Keratinocyte (primary cell): Measurements from ENCODE around the gene SHISA4. TPM values are rescaled to one million over a fixed set of nuclear protein-coding genes. Genes with fewer than 3 reads are reported as not detected.

Experiments
- DNase-seq: peaks from one replicate; pipeline ENCODE4 v3.0.0-alpha.2; 2011; ENCODE audit warnings: low read depth, missing footprints, low spot score
- FAIRE-seq: peaks from 2 replicates; lab custom pipeline; 2011; peaks lifted over from hg19 to GRCh38; lab: Jason Lieb, UNC
- H2AFZ ChIP-seq: 2 replicates; pipeline ENCODE4 v1.6.0; 2012; ENCODE audit warnings: low read length, control low read depth, inconsistent platforms; ENCODE audit not compliant: control insufficient read depth
- H3K27ac ChIP-seq: 2 replicates; pipeline ENCODE4 v1.5.1; 2011; ENCODE audit warnings: low read length; ENCODE audit not compliant: control insufficient read depth, insufficient read depth
- H3K27me3 ChIP-seq: 3 replicates; pipeline ENCODE4 v1.6.0; 2011; ENCODE audit warnings: low read length; ENCODE audit not compliant: control insufficient read depth, insufficient read depth; ENCODE audit errors: extremely low read depth
- H3K36me3 ChIP-seq, 2 experiments: 2 replicates in 1 of 2; 3 replicates in 1 of 2; pipeline ENCODE4 v1.5.1; 2011; ENCODE audit warnings: low read length in 2 of 2, mild to moderate bottlenecking in 1 of 2; ENCODE audit not compliant: control insufficient read depth in 2 of 2, insufficient read depth in 2 of 2; ENCODE audit errors: extremely low read depth in 1 of 2
- H3K4me1 ChIP-seq: 3 replicates; pipeline ENCODE4 v1.5.1; 2011; ENCODE audit warnings: low read length; ENCODE audit not compliant: control insufficient read depth, insufficient read depth; ENCODE audit errors: extremely low read depth
- H3K4me2 ChIP-seq: 3 replicates; pipeline ENCODE4 v1.6.0; 2011; ENCODE audit warnings: low read depth, low read length; ENCODE audit not compliant: control insufficient read depth, insufficient read depth; ENCODE audit errors: extremely low read depth
- H3K4me3 ChIP-seq, 3 experiments: fragments of 200-600 bp in 1 of 3; sonication (generic) in 1 of 3; 2 replicates in 2 of 3; 3 replicates in 1 of 3; pipeline ENCODE4 v1.5.1; 2011 to 2016; ENCODE audit warnings: low read length in 3 of 3, mild to moderate bottlenecking in 3 of 3, control low read depth in 2 of 3, inconsistent platforms in 1 of 3, low read depth in 1 of 3, mixed read lengths in 1 of 3, mixed run types in 1 of 3, moderate library complexity in 1 of 3; ENCODE audit not compliant: control insufficient read depth in 2 of 3, insufficient read depth in 2 of 3; ENCODE audit errors: extremely low read depth in 1 of 3
- H3K79me2 ChIP-seq: 2 replicates; pipeline ENCODE4 v1.6.0; 2012; ENCODE audit warnings: low read length; ENCODE audit not compliant: control insufficient read depth, insufficient read depth
- H3K9ac ChIP-seq: 3 replicates; pipeline ENCODE4 v1.6.0; 2011; ENCODE audit warnings: low read length; ENCODE audit not compliant: control insufficient read depth, insufficient read depth; ENCODE audit errors: extremely low read depth
- H3K9me1 ChIP-seq: 3 replicates; pipeline ENCODE4 v1.6.0; 2011; ENCODE audit warnings: low read length; ENCODE audit not compliant: control insufficient read depth, insufficient read depth; ENCODE audit errors: extremely low read depth
- H3K9me3 ChIP-seq: 2 replicates; pipeline ENCODE4 v1.5.1; 2012; ENCODE audit warnings: low read depth, low read length; ENCODE audit not compliant: control insufficient read depth
- H4K20me1 ChIP-seq: 3 replicates; pipeline ENCODE4 v1.6.0; 2011; ENCODE audit warnings: low read length; ENCODE audit not compliant: control insufficient read depth, insufficient read depth; ENCODE audit errors: extremely low read depth
- CTCF ChIP-seq, 3 experiments: IDR thresholded peaks in 1 of 3; conservative IDR thresholded peaks in 1 of 3; optimal IDR thresholded peaks in 1 of 3; 2 replicates in 2 of 3; 3 replicates in 1 of 3; pipeline versions ENCODE3 to v1.5.1; 2011; ENCODE audit warnings: low read length in 3 of 3, mild to moderate bottlenecking in 3 of 3, moderate library complexity in 2 of 3, control low read depth in 1 of 3, inconsistent platforms in 1 of 3; ENCODE audit not compliant: insufficient read depth in 2 of 3; ENCODE audit errors: extremely low read depth in 1 of 3
- EZH2 ChIP-seq: IDR thresholded peaks from one replicate; pipeline ENCODE4 v1.6.1; 2012; ENCODE audit warnings: inconsistent platforms, mild to moderate bottlenecking, low read length, moderate library complexity
- dilution Hi-C: fragments of 300-500 bp; cut with MboI; formaldehyde crosslinking; loops from one replicate; pipeline ENCODE4 v1.7.0; 2020; ENCODE audit warnings: low sequenced_read_pairs; ENCODE audit not compliant: extremely low pct_ligation_motif_present
- polyA plus RNA-seq, 5 experiments: library from polyadenylated mRNA; depleted of rRNA in 3 of 5; stranded (reverse) in 3 of 5; stranded (forward) in 1 of 5; unstranded in 1 of 5; fragments of >200 nt; gene quantifications; 1 replicate in 1 of 5; 2 replicates in 3 of 5; 3 replicates in 1 of 5; pipeline versions ENCODE4 v1.2.1 to v1.2.3, GENCODE V29; 2011 to 2012; ENCODE audit warnings: missing spikeins in 2 of 5, low read depth in 1 of 5, low replicate concordance in 1 of 5

The SHISA4 gene
- polyA plus RNA-seq, 1 donor (not counting 4 experiments of a cell fraction or from before 2014, with no cell fraction given) = 2.2 TPM

- no peaks in the 10 kb centered on the region for H3K9me3 ChIP-seq
- dilution Hi-C loops = no loop called here
- H3K4me1 ChIP-seq = peaks cover 10% of the 10 kb centered on the region
- H3K9ac ChIP-seq = no peak overlapping the region
- DNase-seq (no peak), FAIRE-seq (no peak)
- H3K4me3 ChIP-seq = no peak overlapping the region
- H2AFZ ChIP-seq = no peak overlapping the region
- no peak for TF ChIP-seq CTCF (optimal IDR thresholded peaks at IDR 0.05 in 1 of 3, IDR thresholded peaks at IDR 0.05 in 1 of 3, conservative IDR thresholded peaks at IDR 0.05 in 1 of 3; ENCODE audit: extremely low read depth in 1 of 3, insufficient read depth in 2 of 3, low read length in 3 of 3)
- TF ChIP-seq EZH2 = no peak
- no peaks in the 10 kb centered on the region for H3K79me2 ChIP-seq
- H3K27me3 ChIP-seq = peaks cover 18% of the 10 kb centered on the region
- no peaks in the 10 kb centered on the region for H4K20me1 ChIP-seq
- no peak overlapping the region for H3K27ac ChIP-seq
- H3K4me2 ChIP-seq = no peak overlapping the region
- H3K9me1 ChIP-seq = peaks cover 4% of the 10 kb centered on the region
- H3K36me3 ChIP-seq = no peaks in the 10 kb centered on the region
Measured at GRCh38 chr1:201891451-201892045, 2.9 kb downstream of the SHISA4 start.

GRCh38 chr1:201892211-201892610 lies 3.5 kb downstream of the SHISA4 start:
- no peak for FAIRE-seq
- peaks cover 4% of the 10 kb centered on the region for H3K9me1 ChIP-seq
- no peaks in the 10 kb centered on the region for H3K36me3 ChIP-seq
- H3K4me3 ChIP-seq = no peak overlapping the region
- H3K9me3 ChIP-seq = no peaks in the 10 kb centered on the region
- dilution Hi-C loops = no loop called here
- no peak overlapping the region for H3K9ac ChIP-seq
- TF ChIP-seq CTCF (optimal IDR thresholded peaks at IDR 0.05 in 1 of 3, IDR thresholded peaks at IDR 0.05 in 1 of 3, conservative IDR thresholded peaks at IDR 0.05 in 1 of 3; ENCODE audit: extremely low read depth in 1 of 3, insufficient read depth in 2 of 3, low read length in 3 of 3) (no peak), EZH2 (no peak)
- H2AFZ ChIP-seq = no peak overlapping the region
- H3K4me1 ChIP-seq = peaks cover 17% of the 10 kb centered on the region
- no peak for DNase-seq
- H4K20me1 ChIP-seq = no peaks in the 10 kb centered on the region
- H3K79me2 ChIP-seq = no peaks in the 10 kb centered on the region
- H3K27me3 ChIP-seq = peaks cover 17% of the 10 kb centered on the region
- no peak overlapping the region for H3K4me2 ChIP-seq
- no peak overlapping the region for H3K27ac ChIP-seq
